C4-2B (cell line): ENCODE results near the gene SKAP2.

Experiments used
- ZFX ChIP-seq: fragments of 450-650 bp; IDR thresholded peaks from 2 replicates; pipeline ENCODE4 v1.6.1; 2017
- TF ChIP-seq, protein P1 (sequence below): fragments of 450-650 bp; conservative IDR thresholded peaks from 2 replicates; pipeline ENCODE4 v1.5.1; 2017; ENCODE audit warnings: mild to moderate bottlenecking

DNA sequence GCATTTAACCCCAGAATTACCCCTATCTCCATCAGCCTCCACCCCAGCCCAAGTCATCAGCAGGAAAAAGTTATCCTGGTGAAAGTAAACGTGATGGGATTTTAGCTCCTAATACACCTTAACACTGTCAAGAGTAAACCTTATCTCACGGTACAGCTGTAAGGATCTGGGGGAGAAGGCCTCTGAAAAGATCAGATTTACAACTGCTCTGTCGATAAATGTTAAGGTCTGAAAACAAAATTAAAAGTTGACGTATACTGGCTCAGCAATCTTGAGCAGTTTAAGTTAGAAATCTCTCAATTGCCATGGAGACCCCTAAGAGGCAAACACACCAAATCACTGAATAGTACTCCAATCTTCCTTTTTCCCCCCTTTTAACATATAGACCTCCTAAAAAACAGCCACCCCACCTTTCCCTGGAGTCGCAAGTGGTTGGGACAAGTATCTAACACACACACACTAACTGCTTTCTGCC, 6.1 kb downstream of the SKAP2 start:
- TF ChIP-seq, protein P1, sequence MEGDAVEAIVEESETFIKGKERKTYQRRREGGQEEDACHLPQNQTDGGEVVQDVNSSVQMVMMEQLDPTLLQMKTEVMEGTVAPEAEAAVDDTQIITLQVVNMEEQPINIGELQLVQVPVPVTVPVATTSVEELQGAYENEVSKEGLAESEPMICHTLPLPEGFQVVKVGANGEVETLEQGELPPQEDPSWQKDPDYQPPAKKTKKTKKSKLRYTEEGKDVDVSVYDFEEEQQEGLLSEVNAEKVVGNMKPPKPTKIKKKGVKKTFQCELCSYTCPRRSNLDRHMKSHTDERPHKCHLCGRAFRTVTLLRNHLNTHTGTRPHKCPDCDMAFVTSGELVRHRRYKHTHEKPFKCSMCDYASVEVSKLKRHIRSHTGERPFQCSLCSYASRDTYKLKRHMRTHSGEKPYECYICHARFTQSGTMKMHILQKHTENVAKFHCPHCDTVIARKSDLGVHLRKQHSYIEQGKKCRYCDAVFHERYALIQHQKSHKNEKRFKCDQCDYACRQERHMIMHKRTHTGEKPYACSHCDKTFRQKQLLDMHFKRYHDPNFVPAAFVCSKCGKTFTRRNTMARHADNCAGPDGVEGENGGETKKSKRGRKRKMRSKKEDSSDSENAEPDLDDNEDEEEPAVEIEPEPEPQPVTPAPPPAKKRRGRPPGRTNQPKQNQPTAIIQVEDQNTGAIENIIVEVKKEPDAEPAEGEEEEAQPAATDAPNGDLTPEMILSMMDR = no peak
- no peak for TF ChIP-seq ZFX
